Measurements from ENCODE around the gene CLN5. TPM values are rescaled to one million over a fixed set of nuclear protein-coding genes. Genes with fewer than 3 reads are reported as not detected.
A peak's percentile ranks its signal among the peaks of the same experiment; 100 is the strongest.

CLN5 gene
- total and polyA plus RNA-seq, 5 experiments from 2014 or later: 16.9 to 49.6 (median 30.8) TPM

- Mint-ChIP-seq H3K36me3 (no peaks in the 10 kb centered on the region), H3K4me3 (peak overlapping the region; percentile 49 to 72 (median 64)), H3K27me3 (peaks cover 5 to 27% (median 8%) of the 10 kb centered on the region in 5 donors), H3K9me3 (no peaks in the 10 kb centered on the region), H3K27ac (no peak overlapping the region), H3K4me1 (peaks cover 4 to 9% (median 7%) of the 10 kb centered on the region in 4 donors)
- POLR2A ChIA-PET: interaction anchor here (1.0 to 3.6 kb wide), 2 partner anchors 12 to 47 kb away, joined by 5 to 34 read pairs; partner anchors contain the start of genes CLN5 and FBXL3
- ATAC-seq: peak; percentile 100
- DNase-seq: peak; percentile 67 to 95 (median 86)
Measured at GRCh38 chr13:76980075-76980718, 11.7 kb upstream of the CLN5 start.

- Mint-ChIP-seq H3K36me3 (no peaks in the 10 kb centered on the region), H3K4me1 (peaks cover 0 to 3% (median under 1%) of the 10 kb centered on the region in 4 donors), H3K4me3 (no peak overlapping the region), H3K27ac (no peak overlapping the region), H3K27me3 (peaks cover 6 to 40% (median 16%) of the 10 kb centered on the region in 5 donors), H3K9me3 (no peaks in the 10 kb centered on the region)
- DNase-seq (no peak), ATAC-seq (no peak)
- POLR2A ChIA-PET: interaction anchor here (3.6 kb wide), 1 partner anchor 10 kb away, joined by 34 read pairs; the partner anchor contains the start of gene CLN5
Measured at GRCh38 chr13:76982061-76982460, 9.8 kb upstream of the CLN5 start.

DNA sequence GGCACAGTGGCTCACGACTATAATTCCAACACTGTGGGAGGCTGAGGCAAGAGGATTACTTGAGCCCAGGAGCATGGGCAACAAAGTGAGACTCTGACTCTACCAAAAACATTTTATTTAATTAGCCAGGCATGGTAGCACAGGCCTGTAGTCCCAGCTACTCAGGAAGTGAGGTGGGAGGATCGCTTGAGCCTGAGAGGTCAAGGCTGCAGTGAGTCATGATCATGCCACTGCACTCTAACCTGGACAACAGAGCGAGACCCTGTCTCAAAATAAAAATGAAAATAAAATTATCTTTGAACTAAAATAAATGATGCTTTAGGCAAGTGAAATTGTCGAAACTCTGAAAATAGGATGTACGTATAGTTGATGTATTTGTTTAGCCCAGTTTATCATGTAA, 8.2 kb upstream of the CLN5 start:
- no peak overlapping the region for H3K4me3 Mint-ChIP-seq
- ATAC-seq (no peak), DNase-seq (no peak)
- H3K27me3 Mint-ChIP-seq: peaks cover 6 to 41% (median 16%) of the 10 kb centered on the region in 5 donors
- POLR2A ChIA-PET: no interaction called here
- no peaks in the 10 kb centered on the region for H3K9me3 Mint-ChIP-seq
- H3K36me3 Mint-ChIP-seq: no peaks in the 10 kb centered on the region
- no peak overlapping the region for H3K27ac Mint-ChIP-seq
- peaks cover 0 to 3% (median under 1%) of the 10 kb centered on the region in 4 donors for H3K4me1 Mint-ChIP-seq

GRCh38 chr13:76991432-76991795, 467 bp upstream of the CLN5 start:
- H3K27me3 Mint-ChIP-seq: peaks cover 0 to 11% (median 1%) of the 10 kb centered on the region in 5 donors
- POLR2A ChIA-PET: interaction anchor here (0.7 to 10.2 kb wide), 18 partner anchors 11 to 1665 kb away, joined by 3 to 182 read pairs (median 5); partner anchors contain the start of genes FBXL3, KCTD12 and SLAIN1
- no peaks in the 10 kb centered on the region for H3K9me3 Mint-ChIP-seq
- peaks cover 21 to 54% (median 49%) of the 10 kb centered on the region in 4 donors for H3K4me1 Mint-ChIP-seq
- DNase-seq: peak in 8 of 10 donors; percentile 21 to 86 (median 58)
- peaks cover 3 to 11% (median 4%) of the 10 kb centered on the region in 3 donors for H3K36me3 Mint-ChIP-seq
- peak; percentile 54 to 62 for ATAC-seq
- peak overlapping the region; percentile 97 to 100 (median 100) for H3K27ac Mint-ChIP-seq
- peak overlapping the region; percentile 88 to 99 (median 96) for H3K4me3 Mint-ChIP-seq

GRCh38 chr13:76992548-76993001, 694 bp downstream of the CLN5 start:
- Mint-ChIP-seq H3K4me3 (peak overlapping the region; percentile 88 to 99 (median 96)), H3K4me1 (peaks cover 22 to 55% (median 53%) of the 10 kb centered on the region in 4 donors), H3K36me3 (peaks cover 7 to 23% (median 8%) of the 10 kb centered on the region in 3 donors), H3K27me3 (peaks cover 0 to 7% (median 0%) of the 10 kb centered on the region in 5 donors), H3K27ac (peak overlapping the region; percentile 97 to 100 (median 99)), H3K9me3 (no peaks in the 10 kb centered on the region)
- POLR2A ChIA-PET: interaction anchor here (0.5 to 10.2 kb wide), 18 partner anchors 10 to 1232 kb away, joined by 3 to 182 read pairs (median 4); partner anchors contain the start of genes FBXL3, KCTD12 and SLAIN1
- DNase-seq (peak in 5 of 10 donors; percentile 5 to 32 (median 17)), ATAC-seq (no peak)

DNA sequence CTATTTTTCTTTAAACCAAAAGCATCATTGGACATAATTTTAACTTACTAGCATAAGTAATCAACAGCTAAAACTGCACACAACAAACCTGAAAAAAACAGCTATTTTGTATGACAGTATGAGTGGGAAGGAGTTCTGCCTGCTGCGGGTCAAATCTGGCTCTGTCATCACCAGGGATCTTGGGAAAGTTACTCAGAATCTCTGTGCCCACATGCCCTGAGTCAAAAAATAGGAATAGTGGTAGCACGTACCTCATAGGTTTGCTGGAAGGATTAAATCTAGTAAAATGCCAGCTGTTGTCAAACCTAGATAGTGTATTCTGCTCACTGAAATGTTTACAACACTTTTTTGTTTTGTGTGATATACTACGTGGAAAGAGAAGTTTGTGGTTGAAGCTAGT, 1.1 kb downstream of the CLN5 start:
- H3K4me3 Mint-ChIP-seq: peak overlapping the region; percentile 88 to 99 (median 96)
- peak overlapping the region; percentile 97 to 100 (median 99) for H3K27ac Mint-ChIP-seq
- H3K4me1 Mint-ChIP-seq: peaks cover 22 to 56% (median 55%) of the 10 kb centered on the region in 4 donors
- POLR2A ChIA-PET: interaction anchor here (0.8 to 10.2 kb wide), 17 partner anchors 10 to 1232 kb away, joined by 3 to 182 read pairs (median 4); partner anchors contain the start of genes FBXL3, KCTD12 and SLAIN1
- ATAC-seq (no peak), DNase-seq (no peak)
- H3K27me3 Mint-ChIP-seq: peaks cover 0 to 4% (median 0%) of the 10 kb centered on the region in 5 donors
- H3K36me3 Mint-ChIP-seq: peaks cover 7 to 27% (median 12%) of the 10 kb centered on the region in 3 donors
- no peaks in the 10 kb centered on the region for H3K9me3 Mint-ChIP-seq

DNA sequence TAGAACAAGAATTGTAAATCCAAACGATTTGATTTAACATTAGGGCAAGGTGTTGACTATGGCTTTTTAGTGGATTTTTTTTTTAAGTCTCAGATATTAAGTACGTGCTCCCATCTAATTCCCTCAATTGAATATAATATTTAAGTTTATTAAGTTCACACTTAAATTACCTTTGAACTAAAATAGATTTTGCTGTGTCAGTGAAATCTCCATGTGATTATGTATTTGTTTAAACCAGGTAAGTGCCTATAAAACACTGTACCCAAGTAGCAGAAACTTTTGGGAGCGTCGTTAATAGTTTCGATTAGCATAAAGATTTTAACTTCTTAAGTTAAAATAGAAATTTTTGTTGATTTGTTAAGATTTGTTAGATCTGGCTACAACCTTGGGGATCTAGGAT, 1.6 kb downstream of the CLN5 start:
- Mint-ChIP-seq H3K4me1 (peaks cover 22 to 60% (median 57%) of the 10 kb centered on the region in 4 donors), H3K9me3 (no peaks in the 10 kb centered on the region), H3K27me3 (no peaks in the 10 kb centered on the region), H3K36me3 (peaks cover 7 to 32% (median 17%) of the 10 kb centered on the region in 3 donors), H3K4me3 (peak overlapping the region; percentile 88 to 99 (median 96)), H3K27ac (peak overlapping the region in 9 of 10 donors; percentile 97 to 100 (median 99))
- POLR2A ChIA-PET: interaction anchor here (1.1 to 10.2 kb wide), 8 partner anchors 10 to 336 kb away, joined by 3 to 182 read pairs (median 6); partner anchors contain the start of genes FBXL3 and KCTD12
- no peak for ATAC-seq
- no peak for DNase-seq

DNA sequence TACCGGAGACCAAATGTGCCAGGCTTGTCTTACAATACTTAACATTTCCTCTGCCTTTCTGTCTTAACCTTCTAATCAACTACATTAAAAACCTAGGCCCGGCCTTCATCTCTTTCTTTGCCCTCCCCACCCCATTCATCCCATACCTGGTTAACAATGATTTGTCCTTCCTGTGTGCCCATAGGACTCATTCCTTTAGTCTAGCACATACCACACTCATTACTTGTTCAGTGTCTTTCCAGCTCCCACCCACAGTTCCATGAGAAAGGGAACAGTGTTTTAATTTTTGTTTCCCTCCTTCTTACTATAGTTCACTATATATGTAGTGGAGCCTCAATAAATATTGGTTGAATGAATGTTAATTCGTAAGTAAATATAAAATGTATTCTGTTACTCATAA, 2.4 kb downstream of the CLN5 start:
- H3K27ac Mint-ChIP-seq: peak overlapping the region; percentile 54 to 99 (median 80)
- peak overlapping the region in 9 of 10 donors; percentile 12 to 99 (median 66) for H3K4me3 Mint-ChIP-seq
- POLR2A ChIA-PET: interaction anchor here (4.2 to 10.2 kb wide), 3 partner anchors 9 to 31 kb away, joined by 34 to 182 read pairs (median 40); partner anchors contain the start of gene FBXL3
- ATAC-seq: no peak
- peaks cover 27 to 68% (median 59%) of the 10 kb centered on the region in 4 donors for H3K4me1 Mint-ChIP-seq
- H3K27me3 Mint-ChIP-seq: no peaks in the 10 kb centered on the region
- H3K36me3 Mint-ChIP-seq: peaks cover 7 to 40% (median 20%) of the 10 kb centered on the region in 3 donors
- H3K9me3 Mint-ChIP-seq: no peaks in the 10 kb centered on the region
- no peak for DNase-seq

DNA sequence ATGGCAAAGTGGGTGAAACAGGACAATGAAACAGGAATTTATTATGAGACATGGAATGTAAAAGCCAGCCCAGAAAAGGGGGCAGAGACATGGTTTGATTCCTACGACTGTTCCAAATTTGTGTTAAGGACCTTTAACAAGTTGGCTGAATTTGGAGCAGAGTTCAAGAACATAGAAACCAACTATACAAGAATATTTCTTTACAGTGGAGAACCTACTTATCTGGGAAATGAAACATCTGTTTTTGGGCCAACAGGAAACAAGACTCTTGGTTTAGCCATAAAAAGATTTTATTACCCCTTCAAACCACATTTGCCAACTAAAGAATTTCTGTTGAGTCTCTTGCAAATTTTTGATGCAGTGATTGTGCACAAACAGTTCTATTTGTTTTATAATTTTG, 8.6 kb downstream of the CLN5 start:
- no peaks in the 10 kb centered on the region for H3K9me3 Mint-ChIP-seq
- POLR2A ChIA-PET: interaction anchor here (2.1 to 5.7 kb wide), 2 partner anchors 8 to 26 kb away, joined by 9 to 40 read pairs; partner anchors contain the start of genes CLN5 and FBXL3
- H3K36me3 Mint-ChIP-seq: peaks cover 7 to 76% (median 22%) of the 10 kb centered on the region in 3 donors
- DNase-seq (no peak), ATAC-seq (no peak)
- no peaks in the 10 kb centered on the region for H3K27me3 Mint-ChIP-seq
- H3K27ac Mint-ChIP-seq: peak overlapping the region in 1 of 10 donors; percentile 81
- H3K4me1 Mint-ChIP-seq: peaks cover 21 to 50% (median 41%) of the 10 kb centered on the region in 4 donors
- no peak overlapping the region for H3K4me3 Mint-ChIP-seq

DNA sequence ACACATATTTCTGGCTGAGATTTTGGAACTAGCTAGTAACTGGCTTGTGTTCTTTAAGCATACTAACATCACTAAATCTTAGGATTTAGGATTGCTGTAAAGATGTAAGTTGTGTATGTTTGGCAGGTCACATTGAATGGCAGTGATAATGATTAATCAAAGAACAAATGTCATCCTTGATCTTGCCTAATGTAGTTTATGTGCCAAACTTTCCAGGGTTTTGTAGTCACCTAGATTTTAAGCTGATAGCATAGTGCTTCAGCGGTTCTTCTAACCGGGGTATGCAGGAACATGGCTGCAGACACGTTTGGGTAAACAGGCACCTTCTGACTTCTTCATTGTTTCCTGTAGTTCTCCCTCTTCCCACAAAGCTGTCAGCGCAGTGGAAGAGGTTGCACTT, 9.7 kb downstream of the CLN5 start:
- no peak for DNase-seq
- H3K4me1 Mint-ChIP-seq: peaks cover 22 to 48% (median 40%) of the 10 kb centered on the region in 4 donors
- peak overlapping the region; percentile 15 to 86 (median 70) for H3K27ac Mint-ChIP-seq
- H3K27me3 Mint-ChIP-seq: no peaks in the 10 kb centered on the region
- no peak for ATAC-seq
- peak overlapping the region in 2 of 10 donors; percentile 12 to 15 for H3K4me3 Mint-ChIP-seq
- peaks cover 3 to 73% (median 19%) of the 10 kb centered on the region in 3 donors for H3K36me3 Mint-ChIP-seq
- H3K9me3 Mint-ChIP-seq: no peaks in the 10 kb centered on the region
- POLR2A ChIA-PET: interaction anchor here (1.3 to 5.7 kb wide), 4 partner anchors 9 to 25 kb away, joined by 3 to 40 read pairs (median 7); partner anchors contain the start of genes CLN5 and FBXL3

DNA sequence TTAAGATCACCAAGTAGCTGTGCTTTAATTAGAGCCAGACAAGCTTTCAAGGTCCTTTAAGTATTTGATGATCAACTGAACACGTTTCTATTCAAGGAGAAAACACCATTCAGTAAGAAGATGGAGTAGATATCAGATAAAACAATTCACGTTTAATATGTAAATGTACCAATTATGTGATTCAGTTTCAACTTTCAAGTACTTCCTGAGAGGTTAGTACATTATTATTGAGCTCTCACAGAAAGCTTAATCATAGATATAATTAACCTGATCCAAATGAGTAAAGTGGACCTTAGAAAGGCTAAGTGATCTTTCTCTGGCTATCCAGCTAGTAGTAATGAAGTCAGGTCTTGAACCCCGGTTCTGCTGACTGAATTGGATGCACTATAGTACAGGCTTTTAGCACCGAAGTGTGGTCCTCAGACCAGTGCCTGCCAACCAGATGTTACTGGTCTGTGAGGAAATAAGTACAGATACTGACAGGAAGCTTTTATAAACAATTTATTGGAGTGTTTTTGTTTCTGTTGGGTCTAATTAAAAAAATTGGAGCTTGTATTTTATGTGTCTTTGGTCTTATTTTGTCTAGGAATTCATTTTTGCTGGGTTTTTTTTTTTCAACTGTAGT, 10.2 kb downstream of the CLN5 start:
- H3K36me3 Mint-ChIP-seq: peaks cover 0 to 73% (median 17%) of the 10 kb centered on the region in 3 donors
- ATAC-seq (peak in 1 of 2 donors; percentile 28), DNase-seq (no peak)
- peaks cover 21 to 53% (median 43%) of the 10 kb centered on the region in 4 donors for H3K4me1 Mint-ChIP-seq
- POLR2A ChIA-PET: interaction anchor here (0.7 to 5.7 kb wide), 5 partner anchors 9 to 386 kb away, joined by 3 to 40 read pairs (median 5); partner anchors contain the start of genes CLN5 and FBXL3
- H3K27me3 Mint-ChIP-seq: no peaks in the 10 kb centered on the region
- H3K9me3 Mint-ChIP-seq: no peaks in the 10 kb centered on the region
- peak overlapping the region; percentile 15 to 86 (median 70) for H3K27ac Mint-ChIP-seq
- peak overlapping the region in 2 of 10 donors; percentile 12 to 15 for H3K4me3 Mint-ChIP-seq

All from naive thymus-derived CD8-positive, alpha-beta T cell (primary cell).